CD4-positive, alpha-beta T cell (primary cell): ENCODE measurements around the gene NTN5. TPM values are rescaled to one million over a fixed set of nuclear protein-coding genes. Genes with fewer than 3 reads are reported as not detected.

ENCODE experiments used
- ATAC-seq: fragments of 200-7000 bp; cut with Tn5 transposase; one replicate; pipeline ENCODE4 v1.10.0; 2022; ENCODE audit warnings: mild to moderate bottlenecking; ENCODE audit not compliant: poor library complexity
- CTCF ChIA-PET: fragments of 350-600 bp; sonication (Branson Sonifier 250); formaldehyde crosslinking; loops from one replicate; lab custom pipeline; 2021; ENCODE audit warnings: antibody characterized with exemption, inconsistent platforms; lab: Charles Lee
- POLR2A ChIA-PET: fragments of 350-600 bp; sonication (Branson Sonifier 250); formaldehyde crosslinking; loops from one replicate; lab custom pipeline; 2021; ENCODE audit warnings: antibody characterized with exemption, inconsistent platforms; lab: Charles Lee
- DNase-seq, 14 experiments: peaks; one replicate each; pipeline ENCODE4 v3.0.0-alpha.2; 2013 to 2020; ENCODE audit warnings: mixed read lengths in 2 of 14
- H3K27ac ChIP-seq, 2 donors: one replicate each; pipeline versions ENCODE4 v1.5.1 to v1.7.0; 2013; ENCODE audit warnings: low read length in 2 of 2, low read depth in 1 of 2, mild to moderate bottlenecking in 1 of 2
- H3K27me3 ChIP-seq, 2 experiments: 1 replicate in 1 of 2; 2 replicates in 1 of 2; pipeline versions ENCODE4 v1.6.1 to v1.7.0; 2013; ENCODE audit warnings: low read length in 2 of 2, control low read depth in 1 of 2, mild to moderate bottlenecking in 1 of 2, moderate library complexity in 1 of 2; ENCODE audit not compliant: insufficient read depth in 2 of 2, control insufficient read depth in 1 of 2
- H3K36me3 ChIP-seq: one replicate; pipeline ENCODE4 v1.6.1; 2013; ENCODE audit warnings: low read length, control low read depth; ENCODE audit not compliant: insufficient read depth
- H3K4me1 ChIP-seq: one replicate; pipeline ENCODE4 v1.6.1; 2013; ENCODE audit warnings: low read length, control low read depth; ENCODE audit not compliant: insufficient read depth
- H3K4me3 ChIP-seq: one replicate; pipeline ENCODE4 v1.5.1; 2013; ENCODE audit warnings: mild to moderate bottlenecking, low read length, moderate library complexity
- H3K9me3 ChIP-seq, 2 experiments: 1 replicate in 1 of 2; 2 replicates in 1 of 2; pipeline versions ENCODE4 v1.6.1 to v1.7.0; 2013; ENCODE audit warnings: low read length in 2 of 2, mild to moderate bottlenecking in 2 of 2, control low read depth in 1 of 2, moderate library complexity in 1 of 2; ENCODE audit not compliant: control insufficient read depth in 1 of 2, insufficient read depth in 1 of 2
- H3K27ac Mint-ChIP-seq: one replicate; pipeline ENCODE4 v1.8.0; 2020; ENCODE audit warnings: mixed read lengths
- H3K27me3 Mint-ChIP-seq: one replicate; pipeline ENCODE4 v1.8.0; 2021; ENCODE audit warnings: mixed read lengths
- H3K36me3 Mint-ChIP-seq: one replicate; pipeline ENCODE4 v1.8.0; 2021; ENCODE audit warnings: low read depth, mixed read lengths
- H3K4me1 Mint-ChIP-seq: one replicate; pipeline ENCODE4 v1.8.0; 2021; ENCODE audit warnings: low read depth, mixed read lengths
- H3K4me3 Mint-ChIP-seq: one replicate; pipeline ENCODE4 v1.8.0; 2020; ENCODE audit warnings: mild to moderate bottlenecking, mixed read lengths
- H3K9me3 Mint-ChIP-seq: one replicate; pipeline ENCODE4 v1.8.0; 2020; ENCODE audit warnings: mixed read lengths
- intact Hi-C, 2 experiments: fragments of 100-400 bp; cut with DNase I in 1 of 2; cut with micrococcal nuclease in 1 of 2; formaldehyde crosslinking; loops; one replicate each; pipeline versions ENCODE4 v1.15.1 to v1.9.0; 2023 to 2025; cut with DNase I, micrococcal nuclease
- polyA plus RNA-seq, 2 donors: library from polyadenylated mRNA; unstranded; fragments of 120-200 nt; gene quantifications; one replicate each; pipeline ENCODE4 v1.2.1, GENCODE V29; 2013
- total RNA-seq, 174 experiments: library from RNA in 2 of 174; stranded (reverse) in 2 of 174; gene quantifications; one replicate each; pipeline ENCODE4 v1.2.3 and lab custom pipeline; 2021 to 2026
- TF ChIP-seq, protein P1 (sequence below): fragments of 200-600 bp; IDR thresholded peaks from one replicate; pipeline ENCODE4 v1.8.0; 2022; ENCODE audit warnings: antibody characterized with exemption, mild to moderate bottlenecking

NTN5 gene, protein sequence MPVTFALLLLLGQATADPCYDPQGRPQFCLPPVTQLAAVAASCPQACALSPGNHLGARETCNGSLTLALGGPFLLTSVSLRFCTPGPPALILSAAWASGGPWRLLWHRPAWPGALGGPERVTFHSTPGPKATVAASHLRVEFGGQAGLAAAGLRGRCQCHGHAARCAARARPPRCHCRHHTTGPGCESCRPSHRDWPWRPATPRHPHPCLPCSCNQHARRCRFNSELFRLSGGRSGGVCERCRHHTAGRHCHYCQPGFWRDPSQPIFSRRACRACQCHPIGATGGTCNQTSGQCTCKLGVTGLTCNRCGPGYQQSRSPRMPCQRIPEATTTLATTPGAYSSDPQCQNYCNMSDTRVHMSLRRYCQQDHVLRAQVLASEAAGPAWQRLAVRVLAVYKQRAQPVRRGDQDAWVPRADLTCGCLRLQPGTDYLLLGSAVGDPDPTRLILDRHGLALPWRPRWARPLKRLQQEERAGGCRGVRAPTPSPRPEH
- total RNA-seq (1 to 10 TPM; 2.7 to 3.0 TPM), total RNA-seq (lab: John Stamatoyannopoulos, UW) (0 to 2.4 (median 0.39) reads per million in 172 experiments)
- 0.88 TPM for polyA plus RNA-seq (2013, experiment 1 of 2)
- polyA plus RNA-seq (2013, experiment 2 of 2) = 1.2 TPM

DNA sequence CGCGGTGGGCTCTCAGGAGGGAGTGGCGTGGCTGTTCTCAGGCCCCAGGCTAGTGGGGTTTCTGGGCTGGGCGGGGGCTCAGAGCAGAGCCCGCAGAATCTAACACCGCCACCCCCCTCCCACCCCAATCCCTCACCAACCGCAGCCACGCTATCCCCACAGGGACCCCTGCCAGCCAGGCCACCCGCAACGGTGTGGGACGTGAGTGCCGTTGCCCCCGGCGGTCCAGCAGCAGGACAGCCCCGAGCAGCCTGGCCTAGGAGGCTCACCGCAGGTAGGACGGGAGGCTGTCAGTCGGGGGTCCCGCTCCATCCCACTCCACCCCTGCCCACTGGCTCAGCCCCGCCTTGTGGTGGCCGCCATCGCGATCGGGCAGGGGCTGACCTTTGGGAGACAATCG lies at the start of gene NTN5:
Gene NTN5 (minus strand): TSS at position 24 of the 400 bp plus-strand sequence. CDS start 2,031 bp downstream, outside the sequence.
- TF ChIP-seq, protein P1, sequence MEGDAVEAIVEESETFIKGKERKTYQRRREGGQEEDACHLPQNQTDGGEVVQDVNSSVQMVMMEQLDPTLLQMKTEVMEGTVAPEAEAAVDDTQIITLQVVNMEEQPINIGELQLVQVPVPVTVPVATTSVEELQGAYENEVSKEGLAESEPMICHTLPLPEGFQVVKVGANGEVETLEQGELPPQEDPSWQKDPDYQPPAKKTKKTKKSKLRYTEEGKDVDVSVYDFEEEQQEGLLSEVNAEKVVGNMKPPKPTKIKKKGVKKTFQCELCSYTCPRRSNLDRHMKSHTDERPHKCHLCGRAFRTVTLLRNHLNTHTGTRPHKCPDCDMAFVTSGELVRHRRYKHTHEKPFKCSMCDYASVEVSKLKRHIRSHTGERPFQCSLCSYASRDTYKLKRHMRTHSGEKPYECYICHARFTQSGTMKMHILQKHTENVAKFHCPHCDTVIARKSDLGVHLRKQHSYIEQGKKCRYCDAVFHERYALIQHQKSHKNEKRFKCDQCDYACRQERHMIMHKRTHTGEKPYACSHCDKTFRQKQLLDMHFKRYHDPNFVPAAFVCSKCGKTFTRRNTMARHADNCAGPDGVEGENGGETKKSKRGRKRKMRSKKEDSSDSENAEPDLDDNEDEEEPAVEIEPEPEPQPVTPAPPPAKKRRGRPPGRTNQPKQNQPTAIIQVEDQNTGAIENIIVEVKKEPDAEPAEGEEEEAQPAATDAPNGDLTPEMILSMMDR = no peak
- Mint-ChIP-seq H3K27me3 (no peaks in the 10 kb centered on the region), H3K9me3 (no peaks in the 10 kb centered on the region), H3K36me3 (no peaks in the 10 kb centered on the region), H3K27ac (no peak within 1 kb of the TSS), H3K4me3 (no peak within 1 kb of the TSS), H3K4me1 (peaks cover 7% of the 10 kb centered on the region)
- H3K4me3 ChIP-seq = no peak within 1 kb of the TSS
- H3K27ac ChIP-seq = no peak within 1 kb of the TSS
- H3K27me3 ChIP-seq = no peaks in the 10 kb centered on the region
- intact Hi-C loops = no loop called here
- CTCF ChIA-PET = no interaction called here
- DNase-seq (no peak), ATAC-seq (no peak)
- POLR2A ChIA-PET = no interaction called here
- H3K4me1 ChIP-seq = peaks cover 9% of the 10 kb centered on the region
- H3K9me3 ChIP-seq = no peaks in the 10 kb centered on the region
- no peaks in the 10 kb centered on the region for H3K36me3 ChIP-seq

DNA sequence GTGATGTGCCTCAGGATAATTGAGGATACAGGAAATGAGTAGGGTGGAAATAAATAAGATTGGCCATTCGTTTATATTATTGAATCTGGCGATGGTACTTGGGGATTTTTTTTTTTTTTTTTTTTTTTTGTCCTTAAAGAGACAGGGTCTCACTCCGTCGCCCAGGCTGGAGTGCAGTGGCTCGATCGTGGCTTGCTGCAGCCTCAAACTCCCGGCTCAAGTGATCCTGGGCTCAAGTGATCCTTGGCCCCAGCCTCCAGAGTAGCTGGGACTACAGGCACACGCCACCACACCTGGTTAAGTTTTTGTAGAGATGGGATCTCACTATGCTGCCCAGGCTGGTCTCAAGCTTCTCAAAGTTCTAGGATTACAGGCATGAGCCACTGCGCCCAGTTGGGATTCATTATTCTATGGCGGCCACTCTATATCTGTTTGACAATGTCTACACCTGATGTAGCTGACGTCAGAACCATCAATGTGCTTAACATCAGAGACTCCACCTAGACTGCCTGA lies 49.4 kb upstream of the NTN5 start:
- intact Hi-C loops = no loop called here
- Mint-ChIP-seq H3K4me1 (peaks cover 31% of the 10 kb centered on the region), H3K4me3 (peak overlapping the region; percentile 20), H3K27ac (no peak overlapping the region), H3K9me3 (peaks cover 8% of the 10 kb centered on the region), H3K36me3 (peaks cover 3% of the 10 kb centered on the region), H3K27me3 (no peaks in the 10 kb centered on the region)
- POLR2A ChIA-PET = no interaction called here
- no peak for ATAC-seq
- CTCF ChIA-PET = no interaction called here
- H3K36me3 ChIP-seq = no peaks in the 10 kb centered on the region
- TF ChIP-seq, protein P1 = no peak
- peaks cover 0 to 17% of the 10 kb centered on the region in 2 experiments for H3K9me3 ChIP-seq
- H3K4me1 ChIP-seq = peaks cover 46% of the 10 kb centered on the region
- DNase-seq = no peak
- no peaks in the 10 kb centered on the region for H3K27me3 ChIP-seq
- H3K27ac ChIP-seq = no peak overlapping the region
- H3K4me3 ChIP-seq = no peak overlapping the region

DNA sequence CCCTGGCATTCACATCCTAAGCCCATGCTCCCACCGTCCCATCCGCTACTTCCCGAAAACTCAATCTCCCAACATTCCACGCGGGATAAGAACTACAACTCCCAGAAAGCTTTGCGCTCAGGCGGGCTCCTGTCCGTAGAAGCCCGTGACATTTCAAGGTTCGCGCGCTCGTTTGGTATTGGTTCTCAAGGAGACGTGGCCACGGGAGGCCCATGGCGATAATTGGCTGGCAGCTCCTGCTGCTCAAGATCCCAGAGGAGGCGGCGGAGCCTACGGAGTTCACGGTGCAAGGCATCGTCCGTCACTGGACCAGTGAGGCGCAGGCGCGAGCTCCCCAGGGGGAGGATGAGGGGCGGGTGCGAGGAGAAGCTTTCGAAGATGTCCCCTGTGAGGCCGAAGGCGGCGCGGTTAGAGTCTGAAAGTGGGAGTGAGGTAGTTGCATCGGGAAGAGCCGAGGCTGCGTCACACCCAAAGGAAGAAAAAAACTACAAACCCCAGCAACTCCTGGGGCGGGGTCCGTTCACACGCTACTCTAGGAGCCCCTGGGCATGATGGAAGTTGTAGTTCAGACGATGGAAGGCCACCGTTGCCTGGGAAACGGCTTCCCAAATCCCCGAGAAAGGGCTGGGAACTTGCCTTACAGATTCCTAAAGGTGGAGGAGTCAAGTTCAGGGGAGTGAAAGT lies 47.9 kb upstream of the NTN5 start:
- ATAC-seq (peak; percentile 79), DNase-seq (peak; percentile 81 to 96 (median 86))
- no peaks in the 10 kb centered on the region for H3K27me3 Mint-ChIP-seq
- peak overlapping the region; percentile 96 for H3K27ac Mint-ChIP-seq
- H3K4me3 ChIP-seq = peak overlapping the region; percentile 84
- intact Hi-C loops = loop anchor here in 1 of 2 experiments (2.0 kb wide), 2 partner anchors 18 to 82 kb away; no protein-coding TSS in a partner anchor
- no peaks in the 10 kb centered on the region for H3K27me3 ChIP-seq
- CTCF ChIA-PET = interaction anchor here (0.6 to 1.1 kb wide), 2 partner anchors 18 to 31 kb away, joined by 3 read pairs; no protein-coding TSS in a partner anchor
- H3K9me3 ChIP-seq = peaks cover 0 to 5% of the 10 kb centered on the region in 2 experiments
- TF ChIP-seq, protein P1 = no peak
- H3K4me1 ChIP-seq = peaks cover 32% of the 10 kb centered on the region
- peak overlapping the region; percentile 92 for H3K4me3 Mint-ChIP-seq
- POLR2A ChIA-PET = interaction anchor here (0.9 to 2.2 kb wide), 8 partner anchors 12 to 273 kb away, joined by 3 to 13 read pairs (median 4); partner anchors contain the start of genes CA11, FTL, IZUMO1 and RPL18
- peaks cover 23% of the 10 kb centered on the region for H3K4me1 Mint-ChIP-seq
- H3K27ac ChIP-seq = peak overlapping the region; percentile 81 to 94
- H3K9me3 Mint-ChIP-seq = peaks cover 3% of the 10 kb centered on the region
- peaks cover 3% of the 10 kb centered on the region for H3K36me3 Mint-ChIP-seq
- no peaks in the 10 kb centered on the region for H3K36me3 ChIP-seq
